ENCODE results near the gene FBLN1. TPM values are rescaled to one million over a fixed set of nuclear protein-coding genes. Genes with fewer than 3 reads are reported as not detected.

The FBLN1 gene
- total and polyA plus RNA-seq, 2 of the 13 experiments (the other 11 are each of a cell fraction or from before 2014, with no cell fraction given): 37.3 to 103 TPM

GRCh38 chr22:45629469-45630089 is 126.9 kb downstream of the FBLN1 start (continued):
- TF ChIP-seq, protein P1, sequence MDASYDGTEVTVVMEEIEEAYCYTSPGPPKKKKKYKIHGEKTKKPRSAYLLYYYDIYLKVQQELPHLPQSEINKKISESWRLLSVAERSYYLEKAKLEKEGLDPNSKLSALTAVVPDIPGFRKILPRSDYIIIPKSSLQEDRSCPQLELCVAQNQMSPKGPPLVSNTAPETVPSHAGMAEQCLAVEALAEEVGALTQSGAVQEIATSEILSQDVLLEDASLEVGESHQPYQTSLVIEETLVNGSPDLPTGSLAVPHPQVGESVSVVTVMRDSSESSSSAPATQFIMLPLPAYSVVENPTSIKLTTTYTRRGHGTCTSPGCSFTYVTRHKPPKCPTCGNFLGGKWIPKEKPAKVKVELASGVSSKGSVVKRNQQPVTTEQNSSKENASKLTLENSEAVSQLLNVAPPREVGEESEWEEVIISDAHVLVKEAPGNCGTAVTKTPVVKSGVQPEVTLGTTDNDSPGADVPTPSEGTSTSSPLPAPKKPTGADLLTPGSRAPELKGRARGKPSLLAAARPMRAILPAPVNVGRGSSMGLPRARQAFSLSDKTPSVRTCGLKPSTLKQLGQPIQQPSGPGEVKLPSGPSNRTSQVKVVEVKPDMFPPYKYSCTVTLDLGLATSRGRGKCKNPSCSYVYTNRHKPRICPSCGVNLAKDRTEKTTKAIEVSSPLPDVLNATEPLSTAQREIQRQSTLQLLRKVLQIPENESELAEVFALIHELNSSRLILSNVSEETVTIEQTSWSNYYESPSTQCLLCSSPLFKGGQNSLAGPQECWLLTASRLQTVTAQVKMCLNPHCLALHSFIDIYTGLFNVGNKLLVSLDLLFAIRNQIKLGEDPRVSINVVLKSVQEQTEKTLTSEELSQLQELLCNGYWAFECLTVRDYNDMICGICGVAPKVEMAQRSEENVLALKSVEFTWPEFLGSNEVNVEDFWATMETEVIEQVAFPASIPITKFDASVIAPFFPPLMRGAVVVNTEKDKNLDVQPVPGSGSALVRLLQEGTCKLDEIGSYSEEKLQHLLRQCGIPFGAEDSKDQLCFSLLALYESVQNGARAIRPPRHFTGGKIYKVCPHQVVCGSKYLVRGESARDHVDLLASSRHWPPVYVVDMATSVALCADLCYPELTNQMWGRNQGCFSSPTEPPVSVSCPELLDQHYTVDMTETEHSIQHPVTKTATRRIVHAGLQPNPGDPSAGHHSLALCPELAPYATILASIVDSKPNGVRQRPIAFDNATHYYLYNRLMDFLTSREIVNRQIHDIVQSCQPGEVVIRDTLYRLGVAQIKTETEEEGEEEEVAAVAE (CRISPR knock-in tag; IDR thresholded peaks at IDR 0.05; ENCODE audit: borderline replicate concordance): no peak
- peak; percentile 60 for TF ChIP-seq ZMYM4 (CRISPR knock-in tag; IDR thresholded peaks at IDR 0.05)
- TF ChIP-seq ZC3H13 (CRISPR knock-in tag; IDR thresholded peaks at IDR 0.05): no peak
- no peak for TF ChIP-seq REST (IDR thresholded peaks at IDR 0.05; ENCODE audit: borderline replicate concordance in 1 of 2, low read depth in 1 of 2, low read length in 2 of 2)
- TF ChIP-seq, protein P2, sequence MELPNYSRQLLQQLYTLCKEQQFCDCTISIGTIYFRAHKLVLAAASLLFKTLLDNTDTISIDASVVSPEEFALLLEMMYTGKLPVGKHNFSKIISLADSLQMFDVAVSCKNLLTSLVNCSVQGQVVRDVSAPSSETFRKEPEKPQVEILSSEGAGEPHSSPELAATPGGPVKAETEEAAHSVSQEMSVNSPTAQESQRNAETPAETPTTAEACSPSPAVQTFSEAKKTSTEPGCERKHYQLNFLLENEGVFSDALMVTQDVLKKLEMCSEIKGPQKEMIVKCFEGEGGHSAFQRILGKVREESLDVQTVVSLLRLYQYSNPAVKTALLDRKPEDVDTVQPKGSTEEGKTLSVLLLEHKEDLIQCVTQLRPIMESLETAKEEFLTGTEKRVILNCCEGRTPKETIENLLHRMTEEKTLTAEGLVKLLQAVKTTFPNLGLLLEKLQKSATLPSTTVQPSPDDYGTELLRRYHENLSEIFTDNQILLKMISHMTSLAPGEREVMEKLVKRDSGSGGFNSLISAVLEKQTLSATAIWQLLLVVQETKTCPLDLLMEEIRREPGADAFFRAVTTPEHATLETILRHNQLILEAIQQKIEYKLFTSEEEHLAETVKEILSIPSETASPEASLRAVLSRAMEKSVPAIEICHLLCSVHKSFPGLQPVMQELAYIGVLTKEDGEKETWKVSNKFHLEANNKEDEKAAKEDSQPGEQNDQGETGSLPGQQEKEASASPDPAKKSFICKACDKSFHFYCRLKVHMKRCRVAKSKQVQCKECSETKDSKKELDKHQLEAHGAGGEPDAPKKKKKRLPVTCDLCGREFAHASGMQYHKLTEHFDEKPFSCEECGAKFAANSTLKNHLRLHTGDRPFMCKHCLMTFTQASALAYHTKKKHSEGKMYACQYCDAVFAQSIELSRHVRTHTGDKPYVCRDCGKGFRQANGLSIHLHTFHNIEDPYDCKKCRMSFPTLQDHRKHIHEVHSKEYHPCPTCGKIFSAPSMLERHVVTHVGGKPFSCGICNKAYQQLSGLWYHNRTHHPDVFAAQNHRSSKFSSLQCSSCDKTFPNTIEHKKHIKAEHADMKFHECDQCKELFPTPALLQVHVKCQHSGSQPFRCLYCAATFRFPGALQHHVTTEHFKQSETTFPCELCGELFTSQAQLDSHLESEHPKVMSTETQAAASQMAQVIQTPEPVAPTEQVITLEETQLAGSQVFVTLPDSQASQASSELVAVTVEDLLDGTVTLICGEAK (IDR thresholded peaks at IDR 0.05): no peak
- TF ChIP-seq, protein P2 (CRISPR knock-in tag; IDR thresholded peaks at IDR 0.05): no peak
- no peak for TF ChIP-seq ZNF605 (CRISPR knock-in tag; IDR thresholded peaks at IDR 0.05)
- TF ChIP-seq NFKB2 (CRISPR knock-in tag; IDR thresholded peaks at IDR 0.05; ENCODE audit: borderline replicate concordance): no peak
- no peak for TF ChIP-seq RFX1 (IDR thresholded peaks at IDR 0.05)
- TF ChIP-seq GPN1 (CRISPR knock-in tag; IDR thresholded peaks at IDR 0.05; ENCODE audit: borderline replicate concordance): no peak
- TF ChIP-seq FOSL2 (CRISPR knock-in tag; IDR thresholded peaks at IDR 0.05): peak; percentile 49; the same call in 1 of the 2 replicates
- no peak for TF ChIP-seq MTF1 (CRISPR knock-in tag; IDR thresholded peaks at IDR 0.05)
- no peak for TF ChIP-seq NFATC3 (CRISPR knock-in tag; IDR thresholded peaks at IDR 0.05)

Data from HepG2 (cell line).